GM15510 (cell line): Measurements from ENCODE around the gene COA8.

Source experiments
- POLR2A ChIP-seq: IDR thresholded peaks from 3 replicates; pipeline ENCODE4 v1.6.1; 2011; ENCODE audit warnings: borderline replicate concordance; ENCODE audit not compliant: insufficient read length; ENCODE audit errors: extremely low read depth

Gene COA8

DNA sequence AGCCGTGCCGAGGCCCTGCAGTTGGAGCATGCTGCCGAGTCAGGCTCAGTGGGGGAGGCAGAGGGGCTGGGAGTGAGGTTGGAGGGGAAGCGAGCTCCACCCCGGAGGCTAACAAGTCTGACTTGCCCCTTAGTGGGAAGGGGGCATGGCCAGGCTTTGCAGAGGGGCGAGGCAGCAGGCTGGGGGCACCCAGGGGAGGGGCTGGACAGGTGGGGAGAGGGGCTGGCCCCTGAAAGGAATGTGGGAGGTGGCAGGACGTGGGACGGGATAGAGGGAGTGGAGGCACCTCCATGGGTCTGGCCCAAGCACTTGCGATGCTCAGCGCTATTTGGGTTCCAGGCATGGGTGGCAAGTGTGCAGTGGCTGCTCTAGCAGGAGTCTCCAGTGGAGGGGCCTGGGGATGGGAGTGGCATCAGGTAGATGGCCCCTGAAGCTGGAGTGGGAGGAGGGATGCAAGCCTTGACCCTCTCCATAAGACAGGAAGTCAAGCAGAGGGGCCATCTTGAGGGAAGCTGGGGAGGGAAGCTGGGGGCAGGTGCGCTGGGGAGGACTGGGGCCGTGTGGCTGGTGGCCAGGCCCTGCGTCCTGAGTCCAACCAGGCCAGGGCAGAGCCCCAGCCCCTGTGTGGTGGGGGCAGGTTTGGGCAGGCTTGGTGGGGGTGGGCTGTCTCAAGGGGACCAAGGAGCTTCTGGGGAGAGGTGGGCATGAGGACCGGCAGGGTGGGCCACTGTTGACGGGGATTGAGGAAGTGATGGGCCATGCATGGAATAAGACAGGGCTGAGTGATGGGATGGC, 31.1 kb upstream of the COA8 start:
- TF ChIP-seq POLR2A, result no peak

DNA sequence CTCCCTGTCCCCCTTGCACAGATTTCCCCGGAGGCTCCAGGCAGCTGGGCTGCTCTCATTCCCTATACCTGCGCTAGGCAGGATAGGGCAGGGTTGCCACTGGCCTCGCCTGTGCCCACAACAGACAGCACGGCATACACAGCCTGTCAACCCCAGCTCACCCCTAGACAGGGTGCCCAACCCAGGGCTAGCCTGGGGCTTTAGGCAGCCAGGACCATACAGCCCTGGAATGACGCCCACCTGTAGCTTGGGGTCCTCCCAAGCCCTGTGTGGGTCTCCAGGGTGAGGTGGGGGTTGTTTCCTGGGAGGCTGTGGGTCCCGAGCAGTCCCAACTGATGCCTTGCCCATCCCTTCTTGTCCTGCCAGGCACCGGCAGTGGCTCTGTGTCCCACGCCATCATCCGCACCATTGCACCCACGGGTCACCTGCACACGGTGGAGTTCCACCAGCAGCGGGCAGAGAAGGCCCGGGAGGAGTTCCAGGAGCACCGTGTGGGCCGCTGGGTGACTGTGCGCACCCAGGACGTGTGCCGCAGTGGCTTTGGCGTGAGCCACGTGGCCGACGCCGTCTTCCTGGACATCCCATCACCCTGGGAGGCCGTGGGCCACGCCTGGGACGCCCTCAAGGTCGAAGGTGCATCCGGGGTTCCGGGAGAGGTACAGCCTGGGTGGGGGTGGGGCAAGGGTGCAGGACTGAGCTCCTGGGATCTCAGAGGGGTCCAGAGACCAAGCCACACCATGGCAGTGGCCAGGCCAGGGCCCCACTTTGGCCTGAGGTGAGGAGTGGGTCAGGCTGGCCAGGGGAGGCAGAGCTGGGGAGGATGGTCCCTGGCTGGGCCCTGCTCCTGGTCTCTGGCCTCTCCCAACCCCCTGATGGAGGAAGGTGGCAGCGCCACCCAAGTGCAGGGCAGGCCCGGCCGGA, 30.3 kb upstream of the COA8 start:
- TF ChIP-seq POLR2A, result no peak

DNA sequence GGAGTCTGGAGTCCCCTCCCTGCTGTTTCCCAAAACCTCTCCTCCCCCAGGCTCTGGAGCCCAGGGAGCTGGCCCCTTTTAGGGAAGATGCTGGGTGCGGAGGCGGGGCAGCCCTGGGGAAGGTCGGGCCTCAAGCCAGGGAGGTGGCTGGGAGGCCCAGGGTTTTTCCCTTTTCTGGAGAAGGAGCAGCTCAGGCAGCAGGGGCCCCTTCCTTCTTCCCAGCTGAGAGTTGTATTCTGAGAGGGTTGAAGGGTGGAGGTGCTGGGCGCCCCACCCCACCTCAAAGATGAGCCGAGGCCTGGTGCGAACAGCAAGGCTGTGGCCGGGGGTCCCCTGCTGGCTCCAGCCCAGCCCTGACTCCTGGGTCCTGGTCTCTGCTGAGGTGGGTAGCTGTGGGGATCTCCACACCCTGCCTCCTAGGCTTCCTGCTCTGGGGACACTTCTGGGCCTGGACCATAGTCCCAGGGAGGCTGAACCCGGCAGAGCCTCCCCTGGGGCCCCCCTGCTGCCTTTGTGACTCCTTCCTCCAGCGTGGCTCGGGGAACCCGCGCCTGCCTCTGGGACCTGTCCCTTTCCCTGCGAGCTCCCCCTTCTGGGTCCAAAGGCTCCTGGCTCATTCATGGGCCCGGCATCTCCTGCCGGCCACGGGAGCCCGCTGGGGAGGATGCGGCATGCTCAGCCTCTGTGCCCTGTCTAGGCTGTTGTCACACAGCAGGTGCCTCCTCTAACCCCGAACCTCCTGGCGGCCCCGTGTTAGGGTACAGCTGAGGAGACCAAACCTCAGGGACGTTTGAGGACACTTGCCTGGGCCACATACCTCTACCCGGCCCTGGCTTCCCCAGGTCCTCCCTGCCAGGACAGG, 29.4 kb upstream of the COA8 start:
- TF ChIP-seq POLR2A, result no peak

DNA sequence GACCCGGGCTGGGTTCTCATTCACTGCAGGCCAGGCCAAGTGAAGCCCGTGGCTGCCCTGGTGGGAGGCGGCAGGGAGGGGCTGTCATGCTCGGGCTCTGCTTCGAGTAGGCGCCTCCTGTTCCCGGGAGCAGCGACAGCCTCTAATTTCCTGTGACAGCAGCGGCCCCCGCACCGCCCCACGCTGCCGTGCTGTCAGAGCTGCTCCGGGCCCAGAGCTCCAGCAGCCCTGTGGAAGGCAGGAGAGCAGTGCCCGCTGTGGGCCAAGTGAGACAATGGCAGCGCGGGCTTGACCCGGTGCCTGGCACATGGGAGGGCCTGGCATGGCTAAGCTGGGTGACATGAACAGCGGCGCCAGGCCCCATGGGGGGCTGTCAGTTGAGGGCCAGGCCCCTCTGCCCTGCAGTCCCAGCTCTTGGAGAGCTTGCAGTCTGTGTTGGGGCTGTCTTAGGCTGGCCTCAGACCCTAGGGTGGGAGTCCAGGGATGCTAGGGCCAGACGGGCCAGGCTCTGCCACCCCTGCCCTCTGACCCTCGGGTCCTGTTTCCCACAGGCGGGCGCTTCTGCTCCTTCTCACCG, 28.7 kb upstream of the COA8 start:
- no peak for TF ChIP-seq POLR2A

DNA sequence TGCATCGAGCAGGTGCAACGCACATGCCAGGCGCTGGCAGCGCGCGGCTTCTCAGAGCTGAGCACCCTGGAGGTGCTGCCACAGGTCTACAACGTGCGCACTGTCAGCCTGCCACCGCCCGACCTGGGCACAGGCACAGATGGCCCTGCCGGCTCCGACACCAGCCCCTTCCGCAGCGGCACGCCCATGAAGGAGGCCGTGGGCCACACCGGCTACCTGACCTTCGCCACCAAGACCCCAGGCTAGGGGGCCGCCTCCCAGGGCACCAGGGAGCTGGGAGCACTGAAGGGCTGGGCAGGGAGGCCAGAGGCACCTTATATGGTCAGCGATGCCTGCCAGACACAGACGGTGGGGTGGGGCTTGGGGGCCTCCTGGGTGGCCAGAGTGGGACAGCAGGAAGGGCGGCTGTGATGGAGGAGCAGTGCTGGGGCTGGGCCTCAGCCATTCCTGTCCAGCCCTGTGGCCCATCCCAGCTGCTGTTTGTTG, 28.1 kb upstream of the COA8 start:
- TF ChIP-seq POLR2A, result no peak

DNA sequence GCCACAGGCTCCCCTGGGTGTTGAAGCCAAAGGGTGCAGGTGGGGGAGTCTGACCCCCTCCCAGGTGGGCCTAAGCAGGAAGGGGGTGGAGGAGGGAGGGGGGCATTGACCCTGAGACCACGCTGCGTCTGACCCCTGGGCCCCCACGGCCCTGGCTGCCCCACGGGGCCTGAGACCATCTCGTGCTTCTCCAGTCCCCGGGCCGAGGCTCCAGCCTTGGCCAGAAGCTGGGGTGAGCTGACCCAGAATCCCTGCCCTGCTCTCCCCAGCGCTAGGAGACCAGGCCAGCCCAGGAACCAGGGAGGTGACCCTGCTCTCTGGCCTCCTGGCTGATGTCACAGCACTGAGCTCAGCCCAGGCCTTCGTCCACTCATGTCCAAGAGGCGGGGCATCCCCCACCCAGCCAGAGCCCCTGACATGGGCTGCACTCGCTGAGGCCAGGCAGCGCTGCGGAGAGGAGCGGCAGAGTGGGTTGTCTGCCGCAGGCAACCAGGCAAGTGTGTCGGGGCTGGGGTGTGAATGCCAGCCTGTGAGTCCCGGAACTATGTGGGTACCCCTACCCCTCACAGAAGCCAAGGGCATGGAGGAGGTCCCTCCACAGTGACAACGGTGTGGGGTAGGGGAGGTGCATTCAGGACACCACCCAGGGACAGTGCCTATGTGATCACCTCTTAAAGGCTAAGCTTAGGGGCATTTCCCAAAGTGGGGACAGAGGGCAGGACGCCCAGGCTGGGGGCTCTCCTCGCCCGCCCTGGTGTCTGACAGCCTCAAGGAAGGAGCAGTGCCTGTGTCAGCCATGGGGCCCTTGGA, 27.5 kb upstream of the COA8 start:
- TF ChIP-seq POLR2A, result no peak

DNA sequence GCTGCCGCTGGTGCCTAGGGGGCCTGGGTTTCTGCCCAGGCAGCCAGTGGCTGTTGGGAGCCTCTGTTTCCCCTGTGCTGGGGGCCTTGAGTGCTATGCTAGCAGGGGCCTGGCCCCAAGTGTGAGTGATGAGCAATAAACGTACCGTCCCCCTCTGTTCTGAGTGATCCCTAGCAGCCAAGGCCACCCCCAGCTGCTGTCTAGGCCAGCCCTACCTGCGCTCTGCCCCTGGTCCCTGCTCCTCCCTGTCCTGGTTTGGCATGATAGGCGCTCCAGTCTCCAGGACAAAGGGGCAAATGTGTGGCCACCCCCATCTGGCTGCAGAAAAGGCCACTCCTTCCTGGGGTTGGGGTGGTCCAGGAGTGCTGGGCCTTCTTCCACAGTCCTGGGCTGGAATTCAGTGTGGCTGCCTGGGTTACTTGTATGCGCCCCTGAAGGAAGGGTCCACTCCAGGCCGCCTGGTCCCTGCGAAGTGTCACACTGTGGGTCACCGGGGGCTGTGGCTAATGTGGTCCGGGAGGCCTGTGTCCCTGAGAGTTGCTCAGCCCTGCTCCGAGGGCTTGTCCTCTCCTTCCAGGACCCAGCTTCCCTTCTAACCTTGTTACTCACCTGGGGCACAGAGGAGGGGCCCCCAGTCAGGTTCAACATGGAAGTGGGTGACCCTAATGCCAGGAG, 26.7 kb upstream of the COA8 start:
- no peak for TF ChIP-seq POLR2A

DNA sequence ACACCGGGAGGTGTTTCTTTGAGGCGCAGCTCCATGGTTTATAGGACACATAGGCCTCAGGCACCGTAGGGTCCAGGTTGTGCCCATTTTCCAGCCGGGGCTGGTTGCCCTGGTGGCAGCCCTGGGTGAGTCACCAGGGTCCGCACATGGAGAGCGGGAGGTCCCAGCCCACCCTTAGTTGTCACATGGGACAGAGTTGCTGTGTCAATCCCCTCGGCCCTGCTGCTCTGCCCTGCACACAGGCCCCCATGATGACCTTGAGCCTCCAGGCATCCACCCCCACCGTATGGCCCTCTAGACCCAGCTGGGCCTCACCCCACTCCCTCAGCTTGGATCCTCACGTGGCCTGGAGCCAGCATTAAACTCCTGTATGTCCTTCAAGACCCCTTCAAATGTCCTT, 26.1 kb upstream of the COA8 start:
- no peak for TF ChIP-seq POLR2A

DNA sequence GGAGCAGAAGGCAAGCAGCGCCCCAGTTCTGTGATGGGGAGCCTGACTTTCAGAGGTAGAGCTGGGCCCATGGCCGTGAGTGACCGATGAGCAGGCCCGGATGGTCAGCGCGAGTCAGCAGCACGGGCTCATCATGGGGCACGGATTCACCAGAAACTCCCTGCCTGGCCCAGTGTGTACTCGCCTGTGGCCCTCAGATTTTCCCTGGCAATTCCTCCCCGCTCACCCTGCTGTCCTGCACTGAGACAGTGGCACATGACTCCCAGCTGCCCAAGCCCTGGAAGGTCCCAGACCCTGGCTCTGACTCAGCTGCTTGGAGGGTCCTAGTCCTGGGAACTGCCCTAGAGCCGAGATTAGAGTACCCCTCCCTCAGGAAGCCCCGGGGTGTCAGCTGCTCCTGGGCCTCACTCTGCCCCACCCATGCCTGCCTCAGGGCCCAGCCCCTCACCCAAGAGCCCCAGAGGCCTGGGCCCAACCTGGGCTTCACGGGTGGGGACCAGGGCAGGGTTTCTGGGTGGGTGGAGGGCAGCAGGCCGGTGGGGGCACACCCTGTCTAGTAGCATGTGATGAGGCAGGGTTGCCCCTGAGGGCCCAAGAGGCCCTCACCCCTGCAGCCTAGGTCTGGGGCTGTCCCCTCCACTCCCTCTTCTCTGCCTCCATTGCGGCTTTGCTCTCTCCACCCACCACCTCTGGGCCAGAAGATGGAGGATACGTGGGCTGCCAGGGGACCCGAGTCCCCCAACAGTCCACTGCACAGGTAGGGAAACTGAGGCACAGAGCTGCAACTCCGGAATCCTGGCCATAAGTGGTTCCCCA, 25.4 kb upstream of the COA8 start:
- TF ChIP-seq POLR2A, result no peak

DNA sequence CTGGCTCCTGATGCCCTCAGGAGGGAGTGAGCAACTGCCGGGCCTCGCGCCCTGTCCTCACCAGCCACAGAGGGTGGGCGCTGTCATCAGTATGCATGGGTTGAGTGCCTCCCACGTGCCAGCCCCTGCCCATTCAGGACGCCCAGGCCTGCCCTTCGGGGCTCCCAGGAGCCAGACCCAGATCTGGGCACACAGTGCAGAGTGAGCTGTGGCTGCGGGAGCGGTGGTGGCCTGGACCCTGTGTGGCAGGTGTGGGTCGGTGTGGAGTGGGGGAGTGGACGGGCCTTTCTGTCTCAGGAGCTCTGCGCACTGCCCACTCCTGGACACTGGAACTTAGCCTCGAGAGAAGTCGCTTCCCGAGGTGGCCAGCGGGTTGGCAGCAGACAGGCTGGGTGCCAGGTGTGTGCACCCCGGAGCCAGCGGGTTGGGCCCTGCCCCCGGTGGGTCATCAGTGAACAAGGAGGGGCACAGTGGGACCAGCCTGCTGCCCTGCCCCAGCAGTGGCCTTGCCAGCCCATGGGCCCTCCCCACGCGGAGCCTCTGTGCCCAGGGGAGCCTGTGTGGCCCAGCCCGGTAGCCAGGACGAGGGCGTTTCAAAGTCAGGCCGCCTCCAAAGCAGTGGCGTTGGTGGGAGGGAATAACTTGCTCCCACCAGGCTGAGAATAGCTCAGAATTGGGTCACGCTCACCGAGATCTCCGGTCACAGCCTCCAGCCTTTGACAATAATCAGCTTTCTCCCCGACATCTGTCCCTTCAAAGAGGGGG, 24.3 kb upstream of the COA8 start:
- TF ChIP-seq POLR2A, result no peak

DNA sequence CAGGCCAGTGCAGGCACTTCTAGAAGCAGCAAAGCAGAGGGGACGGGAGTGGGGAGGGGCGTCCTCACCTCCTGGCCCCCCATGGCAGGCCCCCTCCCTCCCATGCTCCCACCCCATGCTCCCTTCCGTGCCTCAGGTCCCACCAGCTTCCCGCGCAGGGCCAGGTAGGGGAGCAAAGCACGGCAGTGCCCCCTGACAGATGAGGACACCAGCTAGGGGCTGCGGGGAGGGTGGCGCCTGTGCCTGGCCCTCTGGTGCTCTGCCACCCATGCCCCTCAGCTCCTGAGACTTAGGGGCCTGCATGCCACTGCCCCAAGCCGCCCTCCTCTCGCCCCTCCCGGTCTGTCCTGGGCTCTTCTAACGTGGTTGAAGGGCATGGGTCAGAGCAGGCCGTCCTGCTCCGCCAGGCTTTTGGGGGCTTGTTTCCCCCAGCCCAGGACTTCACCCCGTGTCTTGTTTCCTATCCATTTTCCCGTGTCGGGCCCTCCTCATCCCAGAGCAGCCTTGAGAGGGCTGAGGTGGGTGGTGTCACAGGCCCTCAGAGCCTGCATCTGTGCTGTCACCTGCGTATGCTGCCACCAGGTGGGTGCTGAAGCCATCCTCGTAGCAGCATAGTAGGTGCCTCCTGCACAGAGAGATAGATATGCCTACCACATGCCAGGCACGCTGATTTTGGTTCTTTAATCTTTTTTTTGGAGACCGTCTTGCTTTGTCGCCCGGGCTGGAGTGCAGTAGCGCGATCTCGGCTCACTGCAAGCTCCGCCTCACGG, 23.5 kb upstream of the COA8 start:
- no peak for TF ChIP-seq POLR2A
